GM21723 (cell line): ENCODE data around the gene CECR2.

Experiments used
- ATAC-seq: cut with Tn5 transposase; IDR thresholded peaks from one replicate; pipeline ENCODE4 v1.9.1; 2021; ENCODE audit warnings: mild to moderate bottlenecking, moderate library complexity; ENCODE audit not compliant: unreplicated experiment

The CECR2 gene

GRCh38 chr22:17446698-17447097, 77.4 kb downstream of the CECR2 start:
- ATAC-seq: no peak

GRCh38 chr22:17451316-17451715, 82.1 kb downstream of the CECR2 start:
- ATAC-seq: no peak

GRCh38 chr22:17460895-17461294, 91.6 kb downstream of the CECR2 start:
- no peak for ATAC-seq

- ATAC-seq: no peak
Observed at GRCh38 chr22:17470880-17471500, 101.7 kb downstream of the CECR2 start.

GRCh38 chr22:17471886-17472535, 102.8 kb downstream of the CECR2 start:
- no peak for ATAC-seq

GRCh38 chr22:17472932-17473331, 103.7 kb downstream of the CECR2 start:
- ATAC-seq: no peak

GRCh38 chr22:17475318-17476230, 106.3 kb downstream of the CECR2 start:
- ATAC-seq: no peak

GRCh38 chr22:17476838-17477237, 107.6 kb downstream of the CECR2 start:
- ATAC-seq: no peak

GRCh38 chr22:17477391-17477833, 108.2 kb downstream of the CECR2 start:
- ATAC-seq: no peak

- ATAC-seq: no peak
Observed at GRCh38 chr22:17479135-17479534, 109.9 kb downstream of the CECR2 start.

- no peak for ATAC-seq
Observed at GRCh38 chr22:17481424-17481823, 112.2 kb downstream of the CECR2 start.

- no peak for ATAC-seq
Observed at GRCh38 chr22:17483688-17484372, 114.6 kb downstream of the CECR2 start.

- ATAC-seq: no peak
Observed at GRCh38 chr22:17484608-17485007, 115.3 kb downstream of the CECR2 start.

- ATAC-seq: no peak
Observed at GRCh38 chr22:17486313-17486712, 117.1 kb downstream of the CECR2 start.

GRCh38 chr22:17486719-17487118, 117.5 kb downstream of the CECR2 start:
- no peak for ATAC-seq

GRCh38 chr22:17489101-17489500, 119.8 kb downstream of the CECR2 start:
- no peak for ATAC-seq

- ATAC-seq: no peak
Observed at GRCh38 chr22:17491090-17491640, 121.9 kb downstream of the CECR2 start.

- no peak for ATAC-seq
Observed at GRCh38 chr22:17492247-17492646, 123.0 kb downstream of the CECR2 start.

GRCh38 chr22:17493419-17493981, 124.2 kb downstream of the CECR2 start:
- no peak for ATAC-seq

- ATAC-seq: no peak
Observed at GRCh38 chr22:17496841-17497240, 127.6 kb downstream of the CECR2 start.
